HS-27A (cell line): ENCODE data around the gene CTNNAL1.
"Not testable (repeated sequence)": the region's sequence is repeated elsewhere in the genome, so short reads cannot be mapped to it uniquely, and the experiment has no call there.

Experiments
- DNase-seq: peaks from one replicate; pipeline ENCODE4 v3.0.0-alpha.2; 2012; ENCODE audit warnings: low read depth, missing footprints

The CTNNAL1 gene, protein sequence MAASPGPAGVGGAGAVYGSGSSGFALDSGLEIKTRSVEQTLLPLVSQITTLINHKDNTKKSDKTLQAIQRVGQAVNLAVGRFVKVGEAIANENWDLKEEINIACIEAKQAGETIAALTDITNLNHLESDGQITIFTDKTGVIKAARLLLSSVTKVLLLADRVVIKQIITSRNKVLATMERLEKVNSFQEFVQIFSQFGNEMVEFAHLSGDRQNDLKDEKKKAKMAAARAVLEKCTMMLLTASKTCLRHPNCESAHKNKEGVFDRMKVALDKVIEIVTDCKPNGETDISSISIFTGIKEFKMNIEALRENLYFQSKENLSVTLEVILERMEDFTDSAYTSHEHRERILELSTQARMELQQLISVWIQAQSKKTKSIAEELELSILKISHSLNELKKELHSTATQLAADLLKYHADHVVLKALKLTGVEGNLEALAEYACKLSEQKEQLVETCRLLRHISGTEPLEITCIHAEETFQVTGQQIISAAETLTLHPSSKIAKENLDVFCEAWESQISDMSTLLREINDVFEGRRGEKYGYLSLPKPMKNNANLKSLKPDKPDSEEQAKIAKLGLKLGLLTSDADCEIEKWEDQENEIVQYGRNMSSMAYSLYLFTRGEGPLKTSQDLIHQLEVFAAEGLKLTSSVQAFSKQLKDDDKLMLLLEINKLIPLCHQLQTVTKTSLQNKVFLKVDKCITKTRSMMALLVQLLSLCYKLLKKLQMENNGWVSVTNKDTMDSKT

DNA sequence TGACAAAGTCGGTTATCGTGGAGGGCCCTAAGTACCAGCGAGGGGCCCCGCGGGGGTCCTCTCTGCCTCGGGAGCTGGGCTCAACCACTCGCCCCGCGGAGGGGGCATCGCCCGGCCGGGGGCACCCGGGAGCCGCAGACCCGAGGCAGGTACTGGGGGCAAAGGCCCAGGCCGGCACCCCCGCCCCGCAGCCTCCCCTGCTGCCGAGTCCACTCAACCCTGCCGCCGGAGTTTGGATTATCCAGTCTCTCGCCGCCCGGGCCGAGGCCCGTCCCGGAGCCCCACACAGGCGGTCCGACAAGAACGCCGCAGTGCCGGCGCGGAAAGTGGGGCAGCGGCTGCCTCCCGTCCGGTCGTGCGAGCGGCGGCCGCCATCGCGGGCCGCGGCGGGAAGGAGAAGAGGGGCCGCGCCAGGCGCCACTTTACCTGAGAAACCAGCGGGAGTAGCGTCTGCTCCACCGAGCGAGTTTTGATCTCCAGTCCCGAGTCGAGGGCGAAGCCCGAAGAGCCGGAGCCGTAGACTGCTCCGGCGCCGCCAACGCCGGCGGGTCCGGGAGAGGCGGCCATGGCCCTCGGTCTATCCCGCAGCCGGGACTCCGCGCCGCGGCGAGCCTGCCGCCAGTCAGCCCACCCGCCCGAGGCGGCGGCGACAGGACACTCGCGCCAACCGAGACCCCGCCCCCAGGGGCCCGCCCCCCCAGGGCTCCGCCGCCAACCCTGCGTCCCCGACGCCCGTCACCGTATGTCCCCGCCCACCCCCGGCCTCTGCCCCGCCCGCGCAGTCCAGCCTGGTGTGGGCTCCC, at the start of gene CTNNAL1:
TSS of gene CTNNAL1 (minus strand) at position 624 of the 803 bp plus-strand sequence. CDS start at position 567, 57 bp downstream.
- no peak for DNase-seq

DNA sequence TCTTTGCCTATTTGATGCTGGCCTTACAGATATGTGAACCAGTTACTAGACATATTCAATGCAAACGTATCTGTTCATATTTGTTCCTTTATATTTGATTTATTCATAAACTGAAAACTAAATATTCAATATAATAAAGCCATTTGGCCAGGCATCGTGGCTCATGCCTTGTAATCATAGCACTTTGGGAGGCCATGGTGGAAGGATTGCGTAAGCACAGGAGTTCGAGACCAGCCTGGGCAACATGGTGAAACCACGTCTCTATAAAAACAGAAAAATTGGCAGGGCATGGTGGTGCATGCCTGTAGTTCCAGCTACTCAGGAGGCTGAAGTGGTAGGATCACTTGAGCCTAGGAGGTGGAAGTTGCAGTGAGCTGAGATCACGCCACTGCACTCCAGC, 49.2 kb upstream of the CTNNAL1 start:
- no peak for DNase-seq

DNA sequence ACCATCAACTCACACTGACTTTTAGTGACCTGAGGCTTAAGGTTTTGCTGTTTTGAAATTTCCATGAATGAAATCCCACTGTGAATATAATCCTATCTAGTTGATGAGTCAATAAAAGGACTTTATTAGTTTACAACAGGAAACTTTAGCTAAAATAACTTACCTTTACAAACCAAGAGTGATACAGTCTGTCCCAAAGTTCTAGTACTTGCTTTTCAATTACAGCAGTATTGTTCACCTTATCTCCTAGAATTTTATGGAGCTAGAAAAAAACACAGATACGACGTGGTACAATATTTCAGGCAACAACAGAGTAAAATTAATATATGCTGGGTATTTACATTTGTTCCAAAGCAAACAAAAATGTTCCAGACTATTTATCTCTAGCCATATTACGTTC, 46.9 kb upstream of the CTNNAL1 start:
- no peak for DNase-seq

DNA sequence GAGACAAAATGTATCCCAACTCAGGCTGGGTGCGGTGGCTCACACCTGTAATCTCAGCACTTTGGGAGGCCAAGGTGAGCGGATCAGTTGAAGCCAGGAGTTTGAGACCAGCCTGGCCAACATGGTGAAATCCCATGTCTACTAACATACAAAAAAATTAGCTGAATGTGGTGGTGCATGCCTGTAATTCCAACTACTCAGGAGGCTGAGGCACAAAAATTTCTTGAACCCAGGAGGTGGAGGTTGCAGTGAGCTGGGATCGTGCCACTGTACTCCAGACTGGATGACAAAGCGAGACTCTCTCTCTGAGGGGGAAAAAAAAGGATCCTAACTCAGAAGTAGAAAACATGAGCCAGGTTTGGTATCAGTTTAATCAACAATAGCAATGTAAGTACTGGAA, 39.8 kb upstream of the CTNNAL1 start:
- DNase-seq, result not testable (repeated sequence)

DNA sequence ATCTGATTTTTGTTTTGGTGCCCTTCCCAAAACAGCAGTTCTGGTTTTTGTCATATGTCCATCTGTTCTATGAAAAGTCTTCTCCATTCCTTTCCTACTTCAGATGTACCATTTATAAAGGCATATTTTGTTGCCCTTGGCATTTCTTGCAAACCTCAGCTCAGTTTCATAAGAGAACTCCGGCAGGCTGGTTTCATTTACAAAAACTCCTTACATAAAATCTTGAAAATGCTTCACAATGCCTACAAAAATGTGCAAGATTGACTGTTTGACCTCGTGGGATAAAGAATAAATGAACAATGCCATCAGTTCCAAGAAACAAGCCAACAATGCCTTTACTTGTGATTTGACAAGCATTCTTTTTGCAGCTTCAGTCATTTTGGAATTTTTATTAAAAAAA, 39.1 kb upstream of the CTNNAL1 start:
- DNase-seq, result no peak

DNA sequence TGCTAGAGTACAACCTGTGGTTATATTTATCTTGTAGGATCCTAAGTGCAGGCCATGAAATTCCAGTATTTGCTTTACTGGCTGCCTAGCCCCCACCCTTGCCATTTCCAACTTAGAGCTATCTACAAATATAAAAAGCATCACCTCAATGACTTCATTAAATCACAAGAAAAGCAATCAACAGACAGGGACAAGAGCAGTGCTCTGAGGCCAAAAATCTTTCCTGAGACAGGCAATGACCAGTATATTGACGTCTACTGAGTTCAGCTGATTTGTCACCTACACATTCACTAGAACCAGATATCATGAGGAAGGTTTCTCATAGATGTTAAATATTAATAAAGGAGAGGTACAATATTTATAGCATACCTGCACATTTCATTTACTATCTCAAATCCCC, 38.4 kb upstream of the CTNNAL1 start:
- DNase-seq, result no peak

DNA sequence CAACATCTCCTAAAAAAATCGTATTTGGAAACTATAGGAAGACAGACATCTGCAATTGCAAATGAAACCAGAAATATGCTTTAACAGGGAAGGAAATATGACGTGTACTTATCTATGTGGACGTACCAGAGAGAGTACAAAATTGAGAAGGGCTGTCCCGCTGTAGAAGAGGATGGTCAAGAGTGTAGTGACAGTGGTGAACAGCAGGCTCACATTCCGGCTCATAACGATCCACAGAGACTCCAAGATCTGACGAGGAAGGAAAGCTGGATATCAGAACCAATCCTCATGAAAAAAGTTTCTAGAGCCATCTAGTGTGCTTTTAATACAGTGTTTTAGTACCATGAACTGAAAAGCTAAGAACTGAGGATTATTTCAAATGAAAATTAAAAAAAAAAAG, 37.1 kb upstream of the CTNNAL1 start:
- no peak for DNase-seq

DNA sequence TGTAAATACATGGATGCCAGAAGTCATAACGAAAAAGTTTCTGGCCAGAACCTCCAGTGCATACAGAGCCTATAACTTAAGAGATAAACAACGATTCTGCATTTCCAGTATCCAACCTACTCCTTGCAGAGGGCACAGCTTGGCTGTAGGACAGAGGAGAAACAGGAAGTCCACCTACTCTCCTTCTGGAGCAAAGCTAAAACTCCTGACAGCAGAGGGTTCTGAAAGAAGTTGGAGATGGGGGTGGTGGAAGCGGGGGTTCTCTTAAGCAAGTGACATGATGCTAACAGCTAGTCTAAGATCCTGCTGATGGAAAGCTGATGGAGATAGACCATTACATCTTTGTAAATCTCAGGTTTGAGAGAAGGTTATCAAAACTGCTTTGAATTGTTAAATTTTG, 35.5 kb upstream of the CTNNAL1 start:
- DNase-seq, result no peak

DNA sequence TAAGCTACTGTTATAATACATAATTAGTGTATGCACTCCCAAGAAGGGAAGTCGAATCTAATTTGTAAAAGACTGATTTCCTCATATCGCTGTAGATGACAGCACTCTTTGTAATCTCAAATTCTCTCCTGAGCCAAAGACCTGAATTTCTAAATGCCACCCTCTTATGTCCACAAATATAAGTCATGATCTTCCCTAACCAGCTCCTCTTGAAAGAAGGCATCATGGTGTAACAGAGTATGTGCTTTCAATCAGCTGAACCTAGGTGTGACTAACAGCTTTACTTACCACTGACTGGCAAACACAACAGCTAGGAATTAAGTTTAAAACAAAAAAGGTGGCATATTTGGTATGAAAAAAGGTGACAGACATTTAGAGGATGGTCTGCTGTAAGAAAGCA, 34.0 kb upstream of the CTNNAL1 start:
- DNase-seq, result no peak

DNA sequence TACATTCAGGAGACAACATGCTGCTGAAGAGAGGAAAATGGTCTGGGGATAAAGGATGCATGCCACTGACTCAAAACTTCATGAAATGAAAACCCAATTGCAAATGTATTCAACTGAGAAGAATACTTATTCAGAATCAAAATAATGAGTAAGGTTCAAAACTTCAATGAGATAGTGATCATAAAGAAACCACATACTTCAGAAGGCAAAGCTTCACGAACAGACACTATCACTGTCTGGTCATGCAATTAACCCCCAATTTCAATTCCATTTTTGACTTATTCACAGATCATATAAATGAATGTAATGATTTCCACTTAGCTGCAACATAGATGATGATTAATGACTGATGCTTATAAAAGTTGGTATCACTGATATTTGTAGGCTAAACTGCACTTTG, 33.0 kb upstream of the CTNNAL1 start:
- no peak for DNase-seq

DNA sequence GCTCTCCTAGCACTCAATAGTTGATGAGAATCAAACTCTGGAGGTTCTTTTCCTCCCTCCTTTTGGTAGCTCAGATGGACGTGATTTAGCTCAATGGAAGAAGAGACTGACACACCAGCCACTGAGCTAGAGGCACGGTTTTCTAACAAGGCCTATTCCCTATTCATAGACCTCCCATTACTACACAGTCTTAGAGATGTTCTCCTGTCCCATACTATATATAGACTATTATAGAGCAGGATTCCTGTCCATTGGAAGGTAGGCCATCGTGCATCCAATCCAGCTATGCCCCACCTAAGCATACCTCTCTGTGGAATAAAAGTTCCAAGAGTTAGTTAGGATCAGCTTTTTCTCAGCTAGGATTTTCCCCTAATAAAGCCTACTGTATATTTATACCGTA, 30.3 kb upstream of the CTNNAL1 start:
- DNase-seq, result no peak

DNA sequence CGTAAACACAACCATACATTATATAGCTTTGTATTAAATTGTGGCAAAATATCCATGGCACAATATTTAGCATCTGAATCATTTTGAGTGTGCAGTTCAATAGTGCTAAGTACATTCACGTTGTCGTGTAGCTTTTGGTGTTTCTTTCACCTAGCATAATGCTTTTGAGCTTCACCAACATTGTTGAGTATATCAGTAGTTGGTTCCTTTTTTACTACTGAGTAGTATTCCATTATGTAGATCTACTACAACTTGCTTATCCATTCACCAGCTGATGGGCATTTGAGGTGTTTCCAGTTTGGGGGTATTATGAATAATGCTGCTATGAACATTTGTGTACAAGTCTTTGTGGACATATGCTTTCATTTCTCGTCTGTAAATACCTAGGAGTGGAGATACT, 27.3 kb upstream of the CTNNAL1 start:
- DNase-seq, result no peak

DNA sequence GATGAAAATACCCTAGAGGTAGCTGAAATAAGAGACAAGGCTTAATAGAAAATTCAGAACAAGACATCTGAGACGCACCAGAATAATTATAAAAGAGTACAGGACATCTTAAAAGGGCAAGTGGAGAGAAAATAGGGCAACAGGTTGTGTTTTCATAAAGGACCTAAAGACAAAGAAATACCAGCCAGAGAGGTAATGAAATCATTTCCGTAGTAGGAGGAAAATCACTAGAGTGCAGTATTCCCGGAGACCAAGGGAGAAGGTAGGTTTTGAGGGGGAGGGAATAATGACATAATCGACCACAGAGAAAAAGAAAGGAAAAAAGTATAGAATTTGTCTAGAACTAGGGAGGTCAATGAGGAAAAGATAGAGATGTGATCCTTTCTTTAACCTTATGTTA, 26.2 kb upstream of the CTNNAL1 start:
- DNase-seq, result no peak

DNA sequence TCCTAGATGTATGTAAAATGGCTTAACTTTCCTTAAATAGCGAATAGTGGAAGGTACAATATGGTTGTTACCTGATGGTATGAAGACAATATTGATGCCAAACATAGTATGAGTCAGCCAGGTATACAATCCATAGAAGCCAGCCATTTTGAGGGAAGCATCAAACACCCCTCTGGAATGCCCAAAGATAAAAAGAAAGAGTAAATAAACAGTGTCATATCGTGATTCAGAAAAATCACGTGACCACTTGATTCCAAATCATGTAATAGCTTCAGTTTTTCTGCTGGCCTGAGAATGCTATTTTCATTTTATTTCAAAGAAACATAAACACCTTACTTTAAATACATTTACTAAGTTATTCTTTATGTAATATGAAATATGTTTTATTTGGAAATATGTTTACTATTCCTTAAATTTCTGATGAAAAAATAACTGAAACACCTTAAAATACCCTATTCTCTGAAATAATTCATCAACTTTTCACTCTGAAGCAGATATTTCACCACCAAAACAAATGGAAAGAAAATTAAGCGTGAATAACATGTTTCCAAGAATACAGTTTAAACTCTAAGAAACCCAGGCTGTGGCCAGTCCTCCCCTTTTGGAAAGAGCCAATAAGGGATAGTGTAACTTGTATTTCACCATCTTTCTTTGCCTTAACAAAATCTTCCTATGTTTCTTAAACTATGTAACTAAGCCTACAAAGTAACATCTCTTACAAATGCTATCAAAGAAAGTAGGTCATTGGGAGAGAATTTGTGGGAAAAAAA, 24.8 kb upstream of the CTNNAL1 start:
- no peak for DNase-seq

DNA sequence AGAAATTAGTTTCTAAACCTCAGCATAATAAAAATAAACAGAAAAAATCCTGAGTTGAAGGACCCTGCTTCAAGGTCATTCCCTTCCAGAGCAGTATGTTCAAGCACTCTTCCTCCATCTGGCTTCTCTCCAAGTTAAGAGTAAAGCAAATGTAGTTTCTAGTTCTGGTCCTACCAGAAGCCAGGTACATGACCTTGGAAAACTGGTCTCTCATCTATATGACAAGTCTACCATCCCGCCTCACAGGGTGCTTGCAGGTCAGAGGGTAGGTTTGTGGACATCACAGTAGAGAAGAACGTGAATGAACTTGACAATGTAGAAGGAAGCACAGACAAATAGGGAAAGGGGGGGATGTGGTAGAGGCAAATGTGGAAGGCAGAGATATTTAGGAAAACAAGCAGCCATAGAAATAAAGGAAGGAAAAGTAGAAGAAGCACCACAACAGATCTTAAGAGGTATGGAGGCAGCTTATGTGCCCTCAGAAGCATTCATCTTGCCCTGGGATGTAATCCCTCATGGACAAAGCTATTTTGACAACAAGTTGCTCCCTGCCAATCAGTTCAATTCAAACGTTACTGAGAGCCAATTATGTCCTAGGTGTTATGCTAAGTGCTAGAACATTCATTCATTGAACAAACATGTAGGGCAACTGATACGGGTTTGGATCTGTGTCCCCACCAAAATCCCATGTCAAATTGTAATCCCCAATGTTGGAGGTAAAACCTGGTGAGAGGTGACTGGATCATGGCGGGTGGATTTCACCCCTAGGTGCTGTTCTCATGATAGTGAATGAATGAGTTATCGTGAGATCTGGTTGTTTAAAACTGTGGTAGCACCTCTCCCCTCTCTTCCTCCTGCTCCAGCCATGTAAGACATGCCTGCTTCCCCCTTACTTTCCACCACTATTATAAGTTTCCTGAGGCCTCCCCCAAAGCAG, 23.7 kb upstream of the CTNNAL1 start:
- DNase-seq, result no peak

DNA sequence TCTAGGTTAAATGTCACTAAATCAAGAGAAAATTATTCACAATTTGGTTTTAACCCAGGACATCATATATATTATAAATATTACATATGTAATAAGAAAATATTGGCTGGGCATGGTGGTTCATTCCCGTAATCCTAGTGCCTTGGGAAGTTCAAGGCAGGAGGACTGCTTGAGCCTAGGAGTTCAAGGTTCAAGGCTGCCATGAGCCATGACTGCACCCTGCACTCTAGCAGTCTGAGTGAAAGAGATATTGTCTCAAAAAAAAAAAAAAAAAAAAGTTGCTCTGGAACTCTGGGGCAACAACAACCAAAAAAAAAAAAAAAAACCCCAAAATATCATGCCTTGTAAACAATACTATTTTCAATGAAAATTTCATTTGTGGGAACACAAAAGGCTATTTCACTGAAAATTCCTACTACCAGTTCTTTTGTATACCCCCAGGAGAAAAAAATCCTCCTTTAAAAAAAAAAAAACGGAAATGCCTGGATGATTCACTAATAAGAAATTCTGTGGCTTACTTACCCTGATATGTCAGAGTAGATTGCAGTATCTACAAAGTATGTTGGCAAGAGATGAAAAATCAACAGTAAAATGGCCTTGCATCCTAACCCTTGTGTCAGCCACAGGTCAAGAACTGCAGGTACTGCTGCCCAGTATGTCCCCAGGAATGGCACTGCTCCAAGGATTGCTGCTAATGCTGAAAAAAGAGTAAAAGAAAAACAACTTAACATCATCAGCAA, 22.6 kb upstream of the CTNNAL1 start:
- peak; percentile 15 for DNase-seq

DNA sequence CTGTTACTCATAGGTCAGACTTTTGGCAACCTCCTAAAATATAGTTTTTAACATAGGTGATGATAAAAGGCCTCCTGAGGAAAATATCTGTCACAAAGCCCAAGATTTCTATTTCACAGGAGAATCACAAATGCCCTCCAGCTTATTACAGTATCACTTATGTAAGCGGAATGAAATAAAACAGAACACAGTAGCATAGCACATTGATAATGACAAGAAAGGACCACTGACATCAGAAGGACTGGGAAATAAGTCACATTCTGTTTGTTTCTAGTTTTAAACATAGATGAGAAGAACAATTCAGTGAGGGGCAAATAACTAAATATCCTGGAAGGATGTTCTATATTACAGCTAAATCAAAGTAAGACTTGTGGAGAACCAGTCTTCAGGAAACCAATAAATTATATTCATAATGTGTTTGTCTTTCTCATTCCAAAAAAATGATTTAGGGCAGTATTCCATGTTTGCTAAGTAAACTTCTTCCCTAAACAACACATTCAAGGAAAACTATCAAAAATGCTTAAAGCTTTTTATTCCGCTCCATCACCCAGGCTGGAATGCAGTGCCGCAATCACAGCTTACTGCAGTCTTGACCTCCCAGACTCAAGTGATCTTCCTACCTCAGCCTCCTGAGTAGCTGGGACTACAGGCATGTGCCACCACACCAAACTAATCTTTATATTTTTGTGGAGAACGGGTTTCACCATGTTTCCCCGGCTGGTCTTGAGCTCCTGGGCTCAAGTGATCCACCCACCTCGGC, 20.8 kb upstream of the CTNNAL1 start:
- DNase-seq, result no peak

DNA sequence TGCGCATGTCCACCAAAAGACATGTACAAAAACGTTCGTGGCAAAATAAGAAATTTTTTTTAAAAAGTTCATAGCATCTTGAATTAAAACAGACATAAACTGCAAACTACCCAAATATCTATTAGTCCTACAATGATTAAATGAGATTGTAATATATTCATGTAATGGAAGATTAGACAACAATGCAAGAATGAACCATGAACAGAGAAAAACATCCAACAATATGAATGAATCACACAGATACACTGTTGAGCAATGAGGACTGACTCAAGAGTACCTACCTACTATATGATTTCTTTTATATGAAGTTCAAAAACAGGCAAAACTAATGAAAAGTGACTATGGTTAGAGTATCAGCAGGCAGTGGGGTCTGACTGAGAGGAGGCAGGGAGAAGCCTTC, 17.9 kb upstream of the CTNNAL1 start:
- DNase-seq, result no peak

DNA sequence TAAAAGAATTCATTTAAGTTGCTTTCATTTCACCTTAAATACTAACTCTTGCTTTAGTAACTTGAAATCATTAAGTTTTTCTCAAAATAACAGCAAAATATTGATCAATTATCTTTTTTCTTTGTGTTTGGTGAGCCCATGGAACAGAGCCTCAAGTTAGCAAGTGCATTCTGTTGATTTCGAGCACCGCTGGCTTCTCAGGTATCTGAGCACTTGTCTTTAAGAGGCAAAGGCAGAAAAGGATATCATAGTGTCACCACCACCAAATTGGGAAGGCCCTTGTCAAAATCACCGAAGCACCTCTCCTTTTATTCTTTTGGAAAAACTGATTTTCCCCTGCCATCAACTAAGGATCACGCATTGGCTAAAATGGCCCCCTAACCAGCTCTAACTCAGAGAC, 17.1 kb upstream of the CTNNAL1 start:
- DNase-seq, result no peak
